Measurements from ENCODE around the gene ASB2.

ASB2 gene

DNA sequence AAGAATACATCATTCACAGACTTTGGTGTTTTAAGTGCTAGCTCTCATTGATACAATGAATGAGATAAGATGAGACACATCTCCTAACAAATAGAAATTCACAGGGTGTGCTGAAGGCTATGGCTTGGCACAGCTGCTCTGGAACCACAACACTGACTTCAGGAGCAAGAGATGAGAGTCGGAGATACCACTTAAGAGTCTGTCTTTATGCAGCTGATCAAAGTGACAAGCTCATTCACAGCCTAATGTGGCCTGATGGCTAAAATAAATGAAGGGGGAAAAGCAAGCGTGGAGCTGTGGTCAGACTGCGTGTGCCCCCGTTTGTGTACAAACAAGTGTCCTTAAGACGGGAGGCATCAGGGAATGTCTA is 78.9 kb downstream of the ASB2 start:
- H3K4me2 ChIP-seq (ENCODE audit: low read length): no peak overlapping the region
- no peak overlapping the region for H3K4me3 ChIP-seq (ENCODE audit: low read length)
- no peak overlapping the region for H3K9ac ChIP-seq (ENCODE audit: low read length)
- TF ChIP-seq EZH2phosphoT487 (IDR thresholded peaks at IDR 0.05; ENCODE audit: low read depth) (no peak), CTCF (IDR thresholded peaks at IDR 0.05; ENCODE audit: low read depth, low read length) (no peak)
- 0 out of 2 replicates have a peak, but pooled peaks cover 3% of the 10 kb centered on the region for H3K27me3 ChIP-seq (ENCODE audit: low read depth, low read length)
- no peaks in the 10 kb centered on the region for H3K79me2 ChIP-seq (ENCODE audit: low read length)
- no peak overlapping the region for H2AFZ ChIP-seq (ENCODE audit: low read depth, low read length)
- H3K4me1 ChIP-seq (ENCODE audit: low read length): no peaks in the 10 kb centered on the region
- H3K36me3 ChIP-seq (replicated peaks; ENCODE audit: low read depth, low read length): no peaks in the 10 kb centered on the region
- H3K27ac ChIP-seq (ENCODE audit: low read length): no peak overlapping the region
- no peaks in the 10 kb centered on the region for H4K20me1 ChIP-seq (ENCODE audit: insufficient read depth, low read length)
- H3K9me3 ChIP-seq (ENCODE audit: insufficient read depth, low read length): no peaks in the 10 kb centered on the region

DNA sequence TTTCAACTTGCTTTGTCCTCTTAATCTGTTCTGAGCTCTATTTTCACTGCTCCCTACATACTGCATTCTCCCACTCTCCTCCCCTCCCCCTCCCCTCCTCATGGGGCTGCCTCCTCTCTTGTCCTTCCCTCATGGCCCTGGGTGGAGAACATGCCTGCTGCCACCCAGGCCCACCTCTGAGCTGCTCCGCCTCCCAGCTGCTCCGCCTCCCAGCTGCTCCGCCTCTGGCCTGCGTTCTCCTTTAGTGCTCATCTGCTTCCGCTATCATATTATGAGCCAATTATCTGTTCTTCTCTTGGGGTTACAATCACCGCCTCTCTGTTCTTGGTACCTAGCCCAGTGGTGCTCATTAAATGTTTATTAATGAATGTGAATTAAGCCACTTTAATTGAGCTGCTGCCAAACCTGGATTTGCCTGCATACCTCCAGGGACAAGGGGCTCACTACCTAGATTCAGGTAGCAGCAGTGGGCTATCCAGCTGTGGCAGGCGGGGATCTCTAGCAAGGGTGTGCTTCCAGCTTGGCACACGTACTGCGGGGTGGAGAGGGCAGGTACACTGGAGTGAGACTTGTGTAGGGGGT is 81.3 kb downstream of the ASB2 start:
- Histone ChIP-seq H3K4me2 (ENCODE audit: low read length) (no peak overlapping the region), H3K4me1 (ENCODE audit: low read length) (no peaks in the 10 kb centered on the region), H3K9me3 (ENCODE audit: insufficient read depth, low read length) (no peaks in the 10 kb centered on the region), H3K36me3 (replicated peaks; ENCODE audit: low read depth, low read length) (no peaks in the 10 kb centered on the region), H2AFZ (ENCODE audit: low read depth, low read length) (no peak overlapping the region), H3K27ac (ENCODE audit: low read length) (no peak overlapping the region), H3K27me3 (ENCODE audit: low read depth, low read length) (0 out of 2 replicates have a peak, but pooled peaks cover 3% of the 10 kb centered on the region), H3K79me2 (ENCODE audit: low read length) (no peaks in the 10 kb centered on the region), H3K9ac (ENCODE audit: low read length) (no peak overlapping the region), H4K20me1 (ENCODE audit: insufficient read depth, low read length) (no peaks in the 10 kb centered on the region), H3K4me3 (ENCODE audit: low read length) (no peak overlapping the region)
- TF ChIP-seq EZH2phosphoT487 (IDR thresholded peaks at IDR 0.05; ENCODE audit: low read depth) (no peak), CTCF (IDR thresholded peaks at IDR 0.05; ENCODE audit: low read depth, low read length) (no peak)

DNA sequence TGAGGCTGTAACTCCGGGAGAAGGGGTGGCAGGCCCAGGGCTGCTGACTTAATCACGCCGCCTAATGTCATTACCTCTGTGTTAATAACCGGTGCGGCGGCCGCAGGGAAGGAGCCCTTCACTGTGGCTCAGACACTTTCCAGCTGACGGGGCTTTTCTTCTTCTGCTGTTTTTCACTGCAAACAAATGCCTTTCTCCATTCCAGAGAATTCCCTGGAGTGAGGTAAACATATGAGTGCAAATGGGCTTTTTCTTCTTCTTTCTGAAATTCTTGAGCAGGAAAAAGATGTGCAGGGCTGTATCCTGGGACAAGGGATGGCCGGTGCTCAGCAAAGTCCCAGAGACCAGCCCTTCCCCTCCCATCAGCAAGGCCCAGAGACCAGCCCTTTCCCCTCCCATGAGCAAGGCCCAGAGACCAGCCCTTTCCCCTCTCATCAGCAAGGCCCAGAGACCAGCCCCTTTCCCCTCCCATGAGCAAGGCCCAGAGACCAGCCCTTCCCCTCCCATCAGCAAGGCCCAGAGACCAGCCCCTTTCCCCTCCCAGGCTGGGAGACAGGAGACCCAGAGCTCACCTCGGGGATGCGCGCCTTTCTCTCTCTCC is 82.6 kb downstream of the ASB2 start:
- H3K9ac ChIP-seq (ENCODE audit: low read length): no peak overlapping the region
- H3K4me2 ChIP-seq (ENCODE audit: low read length): no peak overlapping the region
- TF ChIP-seq CTCF (IDR thresholded peaks at IDR 0.05; ENCODE audit: low read depth, low read length) (no peak), EZH2phosphoT487 (IDR thresholded peaks at IDR 0.05; ENCODE audit: low read depth) (no peak)
- H3K36me3 ChIP-seq (replicated peaks; ENCODE audit: low read depth, low read length): no peaks in the 10 kb centered on the region
- H4K20me1 ChIP-seq (ENCODE audit: insufficient read depth, low read length): no peaks in the 10 kb centered on the region
- H3K27ac ChIP-seq (ENCODE audit: low read length): no peak overlapping the region
- no peaks in the 10 kb centered on the region for H3K9me3 ChIP-seq (ENCODE audit: insufficient read depth, low read length)
- no peaks in the 10 kb centered on the region for H3K4me1 ChIP-seq (ENCODE audit: low read length)
- H3K79me2 ChIP-seq (ENCODE audit: low read length): no peaks in the 10 kb centered on the region
- H2AFZ ChIP-seq (ENCODE audit: low read depth, low read length): no peak overlapping the region
- peaks cover 3% of the 10 kb centered on the region; the same call in 1 of the 2 replicates for H3K27me3 ChIP-seq (ENCODE audit: low read depth, low read length)
- no peak overlapping the region for H3K4me3 ChIP-seq (ENCODE audit: low read length)

DNA sequence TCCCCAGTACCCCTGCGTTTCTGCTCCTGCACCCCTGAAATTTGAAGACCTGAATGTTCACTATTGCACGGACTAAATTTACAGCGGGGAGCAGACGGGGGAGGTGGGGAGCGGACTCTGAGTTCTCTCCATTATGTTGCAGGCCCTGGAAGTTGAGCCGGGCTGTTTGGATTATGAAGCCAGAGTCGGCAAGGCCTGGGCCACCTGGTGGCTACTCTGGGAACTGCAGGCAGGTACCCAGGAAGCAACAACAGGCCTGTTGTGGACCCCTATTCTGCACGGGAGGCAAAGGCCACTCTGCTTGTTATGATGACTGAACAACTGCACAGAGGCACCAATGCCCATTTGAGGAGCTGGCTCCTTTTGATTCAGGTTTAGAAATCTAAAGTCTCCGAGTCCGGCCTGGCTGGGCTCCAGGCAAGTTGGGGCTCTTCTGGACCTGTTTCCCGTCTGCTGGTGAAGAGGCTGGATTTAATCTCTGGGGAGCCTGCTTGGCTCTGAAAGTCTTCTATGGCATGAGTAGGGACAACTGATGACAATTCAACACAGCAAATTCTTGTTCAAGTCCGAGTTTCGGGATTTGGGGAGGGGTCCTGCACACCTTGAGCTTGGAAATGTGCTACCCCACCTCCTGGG is 83.3 kb downstream of the ASB2 start:
- no peak overlapping the region for H3K9ac ChIP-seq (ENCODE audit: low read length)
- H2AFZ ChIP-seq (ENCODE audit: low read depth, low read length): no peak overlapping the region
- TF ChIP-seq CTCF (IDR thresholded peaks at IDR 0.05; ENCODE audit: low read depth, low read length): peak; percentile 94
- TF ChIP-seq EZH2phosphoT487 (IDR thresholded peaks at IDR 0.05; ENCODE audit: low read depth): no peak
- peaks cover 3% of the 10 kb centered on the region; the same call in 1 of the 2 replicates for H3K27me3 ChIP-seq (ENCODE audit: low read depth, low read length)
- no peaks in the 10 kb centered on the region for H3K9me3 ChIP-seq (ENCODE audit: insufficient read depth, low read length)
- H3K4me2 ChIP-seq (ENCODE audit: low read length): no peak overlapping the region
- no peak overlapping the region for H3K4me3 ChIP-seq (ENCODE audit: low read length)
- no peaks in the 10 kb centered on the region for H4K20me1 ChIP-seq (ENCODE audit: insufficient read depth, low read length)
- H3K4me1 ChIP-seq (ENCODE audit: low read length): no peaks in the 10 kb centered on the region
- H3K79me2 ChIP-seq (ENCODE audit: low read length): no peaks in the 10 kb centered on the region
- no peaks in the 10 kb centered on the region for H3K36me3 ChIP-seq (replicated peaks; ENCODE audit: low read depth, low read length)
- H3K27ac ChIP-seq (ENCODE audit: low read length): no peak overlapping the region
